HCT116 (cell line): Measurements from ENCODE around the gene ENTPD6. TPM values are rescaled to one million over a fixed set of nuclear protein-coding genes. Genes with fewer than 3 reads are reported as not detected.

Source experiments
- ATAC-seq: fragments of 200-7000 bp; cut with Tn5 transposase; 2 replicates; pipeline ENCODE4 v1.9.1; 2020; ENCODE audit warnings: mild to moderate bottlenecking, moderate library complexity
- BruUV-seq: library from RNA; stranded (reverse); fragments of 400-500 nt; replicated peaks from 2 replicates; lab custom pipeline; 2021; lab: Mats Ljungman, UMichigan
- CTCF ChIA-PET: fragments of 300-600 bp; sonication (Branson Sonifier 250); formaldehyde crosslinking; loops from one replicate; lab custom pipeline; 2021; ENCODE audit warnings: antibody characterized with exemption; lab: Charles Lee
- POLR2A ChIA-PET: fragments of 300-600, 350-600 bp; sonication (Branson Sonifier 250); formaldehyde crosslinking; loops from one replicate; lab custom pipeline; 2021; ENCODE audit warnings: antibody characterized with exemption; lab: Charles Lee
- RAD21 ChIA-PET, 2 experiments: fragments of 300-600 bp; sonication (Branson Sonifier 250); formaldehyde crosslinking; loops; one replicate each; lab custom pipeline; 2023; ENCODE audit warnings: low total read pairs in 2 of 2; ENCODE audit not compliant: uncharacterized antibody in 2 of 2, unreplicated experiment in 2 of 2, low non-redundant PET in 1 of 2; lab: Charles Lee
- DNase-seq: peaks from one replicate; pipeline ENCODE4 v3.0.0-alpha.2; 2010; ENCODE audit warnings: low read depth, low spot score
- H2AFZ ChIP-seq: fragments of 200-600 bp; shearing (Covaris generic), sonication (generic); 2 replicates; pipeline ENCODE4 v1.6.1; 2017; ENCODE audit warnings: low read depth, mixed run types, mixed read lengths, antibody characterized with exemption, low read length; ENCODE audit not compliant: poor library complexity, severe bottlenecking
- H3K27ac ChIP-seq: 2 replicates; pipeline ENCODE4 v1.5.1; 2012; ENCODE audit warnings: low read depth, low read length
- H3K27me3 ChIP-seq: fragments of 200-600 bp; sonication (generic); 2 replicates; pipeline ENCODE4 v1.6.1; 2016; ENCODE audit warnings: mixed run types, low read length, mixed read lengths; ENCODE audit not compliant: insufficient read depth
- H3K36me3 ChIP-seq, 2 experiments: fragments of 200-500 bp in 1 of 2; fragments of 200-600 bp in 1 of 2; sonication (Bioruptor generic) in 1 of 2; sonication (generic) in 1 of 2; 2 replicates each; pipeline versions ENCODE4 v1.5.1 to v1.6.1; 2014 to 2016; ENCODE audit warnings: low read length in 2 of 2, inconsistent platforms in 1 of 2, mixed read lengths in 1 of 2, mixed run types in 1 of 2; ENCODE audit not compliant: insufficient read depth in 2 of 2, control insufficient read depth in 1 of 2
- H3K4me1 ChIP-seq, 2 experiments: fragments of 200-600 bp in 1 of 2; sonication (generic) in 1 of 2; 2 replicates each; pipeline versions ENCODE4 v1.5.1 to v1.6.1; 2012 to 2017; ENCODE audit warnings: low read length in 2 of 2, inconsistent platforms in 1 of 2, mild to moderate bottlenecking in 1 of 2, mixed read lengths in 1 of 2, mixed run types in 1 of 2, moderate library complexity in 1 of 2; ENCODE audit not compliant: insufficient read depth in 2 of 2, control insufficient read depth in 1 of 2
- H3K4me2 ChIP-seq: fragments of 200-600 bp; sonication (generic); 2 replicates; pipeline ENCODE4 v1.6.1; 2017; ENCODE audit warnings: mixed run types, low read length, mixed read lengths
- H3K4me3 ChIP-seq, 2 experiments: fragments of 200-600 bp in 1 of 2; sonication (generic) in 1 of 2; replicated peaks in 1 of 2; 2 replicates each; pipeline ENCODE4 v1.5.1; 2011 to 2016; ENCODE audit warnings: low read length in 2 of 2, control low read depth in 1 of 2, low read depth in 1 of 2, mild to moderate bottlenecking in 1 of 2, mixed read lengths in 1 of 2, mixed run types in 1 of 2
- H3K79me2 ChIP-seq: fragments of 200-600 bp; sonication (generic); 2 replicates; pipeline ENCODE4 v1.6.1; 2017; ENCODE audit warnings: mild to moderate bottlenecking, mixed run types, low read length, moderate library complexity, mixed read lengths; ENCODE audit not compliant: insufficient read depth
- H3K9ac ChIP-seq: fragments of 200-600 bp; sonication (generic); 2 replicates; pipeline ENCODE4 v1.6.1; 2016; ENCODE audit warnings: low read length, mixed read lengths
- H3K9me2 ChIP-seq: fragments of 200-600 bp; sonication (generic), shearing (Covaris generic); 2 replicates; pipeline ENCODE4 v1.6.1; 2017; ENCODE audit warnings: mixed run types, mild to moderate bottlenecking, moderate library complexity; ENCODE audit not compliant: insufficient read depth
- H3K9me3 ChIP-seq, 2 experiments: fragments of 200-500 bp in 1 of 2; fragments of 200-600 bp in 1 of 2; sonication (Bioruptor generic) in 1 of 2; sonication (generic) in 1 of 2; 2 replicates each; pipeline ENCODE4 v1.6.1; 2014 to 2017; ENCODE audit warnings: low read length in 2 of 2, mixed read lengths in 2 of 2, inconsistent platforms in 1 of 2, low read depth in 1 of 2, mild to moderate bottlenecking in 1 of 2, mixed run types in 1 of 2, moderate library complexity in 1 of 2; ENCODE audit not compliant: control insufficient read depth in 1 of 2, insufficient read depth in 1 of 2
- H4K20me1 ChIP-seq: fragments of 200-600 bp; sonication (generic), shearing (Covaris generic); 2 replicates; pipeline ENCODE4 v1.6.1; 2017; ENCODE audit warnings: mixed run types, mild to moderate bottlenecking, moderate library complexity; ENCODE audit not compliant: insufficient read depth
- ATF3 ChIP-seq: IDR thresholded peaks from 2 replicates; pipeline ENCODE4 v1.6.1; 2012
- CBX3 ChIP-seq: IDR thresholded peaks from 2 replicates; pipeline ENCODE4 v1.6.1; 2012; ENCODE audit warnings: low read depth
- EGR1 ChIP-seq: IDR thresholded peaks from 2 replicates; pipeline ENCODE4 v1.6.1; 2012; ENCODE audit warnings: low read depth
- ELF1 ChIP-seq: IDR thresholded peaks from 2 replicates; pipeline ENCODE4 v1.6.1; 2012; ENCODE audit warnings: low read depth, borderline replicate concordance
- JUND ChIP-seq: IDR thresholded peaks from 2 replicates; pipeline ENCODE4 v1.6.1; 2012
- MAX ChIP-seq: IDR thresholded peaks from 2 replicates; pipeline ENCODE4 v1.6.1; 2012
- POLR2AphosphoS5 ChIP-seq: IDR thresholded peaks from 2 replicates; pipeline ENCODE4 v1.6.1; 2011; ENCODE audit warnings: mild to moderate bottlenecking, low read depth, low read length, moderate library complexity
- intact Hi-C: fragments of 100-400 bp; cut with micrococcal nuclease; formaldehyde crosslinking; loops from 2 replicates; pipeline ENCODE4 v1.10.0; 2022
- total RNA-seq: library from RNA; stranded (reverse); gene quantifications from one replicate; pipeline ENCODE4 v1.2.1, GENCODE V29; 2021; ENCODE audit not compliant: unreplicated experiment

ENTPD6 gene
- total RNA-seq, 1 experiment from 2014 or later = 89.2 TPM

- TF ChIP-seq ELF1 = no peak
Observed at GRCh38 chr20:25207149-25207959, 11.8 kb downstream of the ENTPD6 start (continued).

GRCh38 chr20:25207960-25208534, 12.5 kb downstream of the ENTPD6 start:
- no peak for ATAC-seq
- ChIA-PET CTCF (no interaction called here), RAD21 (no interaction called here), POLR2A (no interaction called here)
- H3K4me2 ChIP-seq = no peak overlapping the region
- H3K36me3 ChIP-seq = peaks cover 5 to 7% of the 10 kb centered on the region in 2 experiments; a peak in 3 of 4 replicates
- H3K4me1 ChIP-seq = peaks cover 0 to 3% of the 10 kb centered on the region in 2 experiments; a peak in 1 of 4 replicates
- no peak overlapping the region for H3K27ac ChIP-seq
- no peaks in the 10 kb centered on the region for H4K20me1 ChIP-seq
- H3K4me3 ChIP-seq = no peak overlapping the region
- peaks cover 40% of the 10 kb centered on the region for H3K79me2 ChIP-seq
- no peaks in the 10 kb centered on the region for H3K27me3 ChIP-seq
- no peak overlapping the region for H3K9ac ChIP-seq
- no peaks in the 10 kb centered on the region for H3K9me2 ChIP-seq
- no peak overlapping the region for H2AFZ ChIP-seq
- TF ChIP-seq POLR2AphosphoS5 (no peak), MAX (no peak), EGR1 (no peak)
- no peak for DNase-seq
- intact Hi-C loops = no loop called here
- no TSS peak for BruUV-seq
- no peaks in the 10 kb centered on the region for H3K9me3 ChIP-seq

GRCh38 chr20:25209400-25209799, 13.9 kb downstream of the ENTPD6 start:
- H3K9me2 ChIP-seq = no peaks in the 10 kb centered on the region
- POLR2A ChIA-PET = no interaction called here
- RAD21 ChIA-PET = no interaction called here
- H3K27me3 ChIP-seq = no peaks in the 10 kb centered on the region
- H3K4me1 ChIP-seq = peaks cover 0 to 3% of the 10 kb centered on the region in 2 experiments; a peak in 1 of 4 replicates
- H3K27ac ChIP-seq = no peak overlapping the region
- H3K36me3 ChIP-seq = peaks cover 7 to 12% of the 10 kb centered on the region in 2 experiments
- no TSS peak for BruUV-seq
- intact Hi-C loops = no loop called here
- no peak for ATAC-seq
- H2AFZ ChIP-seq = no peak overlapping the region
- peaks cover 28% of the 10 kb centered on the region for H3K79me2 ChIP-seq
- TF ChIP-seq ATF3 (no peak), JUND (no peak), CBX3 (no peak)
- TF ChIP-seq, all 23 proteins: peak for 0
- H3K4me2 ChIP-seq = no peak overlapping the region
- no peaks in the 10 kb centered on the region for H4K20me1 ChIP-seq
- CTCF ChIA-PET = no interaction called here
- H3K4me3 ChIP-seq = no peak overlapping the region
- no peaks in the 10 kb centered on the region for H3K9me3 ChIP-seq
- no peak overlapping the region for H3K9ac ChIP-seq
- DNase-seq = no peak
